ENCODE measurements around the gene OR6V1.

DNA sequence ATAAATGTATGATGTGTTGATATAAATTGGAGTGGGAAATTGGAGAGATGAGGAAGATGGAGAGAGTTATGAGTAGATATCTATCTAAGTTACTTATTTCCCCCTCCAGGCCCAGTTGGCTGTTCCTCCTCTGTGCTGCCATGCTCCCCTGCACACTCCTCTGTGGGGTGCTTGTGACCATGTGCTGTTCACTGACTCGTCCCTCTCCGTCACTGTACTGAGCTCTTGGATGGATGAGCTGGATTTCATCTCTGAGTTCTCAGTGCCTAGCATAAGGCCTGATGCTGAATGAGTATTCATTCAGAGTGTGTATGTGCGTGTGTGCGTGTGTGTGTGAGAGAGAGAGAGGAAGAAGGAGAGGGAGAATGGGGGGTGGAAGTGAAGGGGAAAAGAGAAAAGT, 39.7 kb upstream of the OR6V1 start:
- no peak for TF ChIP-seq GATA2 (IDR thresholded peaks at IDR 0.05; ENCODE audit: low read depth, low read length)
- TF ChIP-seq GATA3 (IDR thresholded peaks at IDR 0.05; ENCODE audit: low read depth, low read length), result no peak

Data from SH-SY5Y (cell line).